ENCODE data around the gene ARL6IP6.

ARL6IP6 gene

GRCh38 chr2:152791979-152792378 lies 73.6 kb downstream of the ARL6IP6 start:
- H3K9me3 ChIP-seq (ENCODE audit: insufficient read depth, low read depth, low read length) = no peaks in the 10 kb centered on the region
- no peak overlapping the region for H3K9ac ChIP-seq (ENCODE audit: low read depth, low read length, poor library complexity, severe bottlenecking)
- no peak for TF ChIP-seq CTCF (conservative IDR thresholded peaks at IDR 0.05; ENCODE audit: low read length)
- no peak for TF ChIP-seq EZH2phosphoT487 (IDR thresholded peaks at IDR 0.05; ENCODE audit: borderline replicate concordance)
- H3F3A ChIP-seq (ENCODE audit: low read depth) = no peaks in the 10 kb centered on the region
- no peaks in the 10 kb centered on the region for H4K20me1 ChIP-seq (ENCODE audit: insufficient read depth, low read length, poor library complexity, severe bottlenecking)
- H2AFZ ChIP-seq (ENCODE audit: low read length) = no peak overlapping the region
- no peaks in the 10 kb centered on the region for H3K9me2 ChIP-seq (replicated peaks; ENCODE audit: low read depth, low read length)
- no peaks in the 10 kb centered on the region for H3K79me2 ChIP-seq (ENCODE audit: insufficient read depth, low read length)
- H3K4me3 ChIP-seq (ENCODE audit: low read length, poor library complexity, severe bottlenecking) = no peak overlapping the region
- no peak overlapping the region for H3K4me2 ChIP-seq (ENCODE audit: low read depth, low read length, poor library complexity, severe bottlenecking)
- H3K27me3 ChIP-seq (ENCODE audit: insufficient read depth, low read length, poor library complexity, severe bottlenecking) = no peaks in the 10 kb centered on the region
- H3K36me3 ChIP-seq (ENCODE audit: insufficient read depth, low read length) = no peaks in the 10 kb centered on the region
- H3K4me1 ChIP-seq (ENCODE audit: insufficient read depth, low read length, poor library complexity, severe bottlenecking) = no peaks in the 10 kb centered on the region

- H3K4me1 ChIP-seq (ENCODE audit: insufficient read depth, low read length, poor library complexity, severe bottlenecking) = no peaks in the 10 kb centered on the region
- no peaks in the 10 kb centered on the region for H3K9me3 ChIP-seq (ENCODE audit: insufficient read depth, low read depth, low read length)
- H3K27me3 ChIP-seq (ENCODE audit: insufficient read depth, low read length, poor library complexity, severe bottlenecking) = no peaks in the 10 kb centered on the region
- H2AFZ ChIP-seq (ENCODE audit: low read length) = no peak overlapping the region
- H3K79me2 ChIP-seq (ENCODE audit: insufficient read depth, low read length) = no peaks in the 10 kb centered on the region
- no peaks in the 10 kb centered on the region for H3F3A ChIP-seq (ENCODE audit: low read depth)
- H4K20me1 ChIP-seq (ENCODE audit: insufficient read depth, low read length, poor library complexity, severe bottlenecking) = no peaks in the 10 kb centered on the region
- H3K4me3 ChIP-seq (ENCODE audit: low read length, poor library complexity, severe bottlenecking) = no peak overlapping the region
- TF ChIP-seq CTCF (conservative IDR thresholded peaks at IDR 0.05; ENCODE audit: low read length) = no peak
- no peak for TF ChIP-seq EZH2phosphoT487 (IDR thresholded peaks at IDR 0.05; ENCODE audit: borderline replicate concordance)
- H3K4me2 ChIP-seq (ENCODE audit: low read depth, low read length, poor library complexity, severe bottlenecking) = no peak overlapping the region
- no peaks in the 10 kb centered on the region for H3K36me3 ChIP-seq (ENCODE audit: insufficient read depth, low read length)
- no peaks in the 10 kb centered on the region for H3K9me2 ChIP-seq (replicated peaks; ENCODE audit: low read depth, low read length)
- no peak overlapping the region for H3K9ac ChIP-seq (ENCODE audit: low read depth, low read length, poor library complexity, severe bottlenecking)
These were observed 74.6 kb downstream of the ARL6IP6 start for GRCh38 chr2:152792974-152793373.

GRCh38 chr2:152796941-152797340 lies 78.5 kb downstream of the ARL6IP6 start:
- Histone ChIP-seq H4K20me1 (ENCODE audit: insufficient read depth, low read length, poor library complexity, severe bottlenecking) (no peaks in the 10 kb centered on the region), H3K9ac (ENCODE audit: low read depth, low read length, poor library complexity, severe bottlenecking) (no peak overlapping the region), H3K4me1 (ENCODE audit: insufficient read depth, low read length, poor library complexity, severe bottlenecking) (no peaks in the 10 kb centered on the region), H3K4me3 (ENCODE audit: low read length, poor library complexity, severe bottlenecking) (no peak overlapping the region), H2AFZ (ENCODE audit: low read length) (no peak overlapping the region), H3F3A (ENCODE audit: low read depth) (no peaks in the 10 kb centered on the region), H3K9me2 (replicated peaks; ENCODE audit: low read depth, low read length) (no peaks in the 10 kb centered on the region), H3K4me2 (ENCODE audit: low read depth, low read length, poor library complexity, severe bottlenecking) (no peak overlapping the region), H3K36me3 (ENCODE audit: insufficient read depth, low read length) (no peaks in the 10 kb centered on the region), H3K79me2 (ENCODE audit: insufficient read depth, low read length) (no peaks in the 10 kb centered on the region), H3K27me3 (ENCODE audit: insufficient read depth, low read length, poor library complexity, severe bottlenecking) (no peaks in the 10 kb centered on the region), H3K9me3 (ENCODE audit: insufficient read depth, low read depth, low read length) (no peaks in the 10 kb centered on the region)
- TF ChIP-seq EZH2phosphoT487 (IDR thresholded peaks at IDR 0.05; ENCODE audit: borderline replicate concordance) = no peak
- no peak for TF ChIP-seq CTCF (conservative IDR thresholded peaks at IDR 0.05; ENCODE audit: low read length)
